HG03558 (cell line): ENCODE measurements around the gene PLEKHA1.

ENCODE experiments used
- ATAC-seq: cut with Tn5 transposase; IDR thresholded peaks from one replicate; pipeline ENCODE4 v1.9.1; 2021; ENCODE audit warnings: moderate number of reproducible peaks; ENCODE audit not compliant: unreplicated experiment; ENCODE audit errors: extremely low read depth

Gene PLEKHA1

DNA sequence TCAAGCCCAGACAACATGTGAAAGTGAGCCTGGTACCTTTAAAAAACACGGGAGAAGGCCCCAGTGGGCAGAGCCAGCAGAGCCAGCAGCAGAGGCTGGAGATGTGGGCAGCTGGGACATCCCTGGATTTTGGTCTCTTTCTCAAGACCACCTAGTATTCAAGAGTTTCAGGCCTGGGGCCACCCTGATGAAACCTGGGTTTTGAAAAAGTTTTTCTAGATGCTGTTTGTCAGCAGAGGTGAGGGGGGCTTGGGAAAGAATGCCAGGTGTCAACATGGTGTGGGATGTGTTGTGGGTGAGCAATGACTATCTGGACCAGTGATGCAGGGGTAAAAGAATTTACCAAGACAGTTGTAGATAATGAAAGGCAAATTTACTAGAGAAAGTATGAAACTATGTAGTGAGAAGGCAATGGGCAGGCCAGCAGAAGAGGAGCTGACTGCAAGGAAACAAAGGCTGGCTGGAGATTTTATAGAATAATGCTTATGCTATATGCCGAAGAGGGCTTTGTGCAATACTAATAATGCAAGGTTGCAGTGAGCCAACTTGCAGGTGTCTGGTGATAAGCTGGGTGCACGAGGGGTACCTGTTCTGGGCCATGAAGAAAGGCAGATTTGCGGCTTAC, 28.1 kb upstream of the PLEKHA1 start:
- no peak for ATAC-seq

DNA sequence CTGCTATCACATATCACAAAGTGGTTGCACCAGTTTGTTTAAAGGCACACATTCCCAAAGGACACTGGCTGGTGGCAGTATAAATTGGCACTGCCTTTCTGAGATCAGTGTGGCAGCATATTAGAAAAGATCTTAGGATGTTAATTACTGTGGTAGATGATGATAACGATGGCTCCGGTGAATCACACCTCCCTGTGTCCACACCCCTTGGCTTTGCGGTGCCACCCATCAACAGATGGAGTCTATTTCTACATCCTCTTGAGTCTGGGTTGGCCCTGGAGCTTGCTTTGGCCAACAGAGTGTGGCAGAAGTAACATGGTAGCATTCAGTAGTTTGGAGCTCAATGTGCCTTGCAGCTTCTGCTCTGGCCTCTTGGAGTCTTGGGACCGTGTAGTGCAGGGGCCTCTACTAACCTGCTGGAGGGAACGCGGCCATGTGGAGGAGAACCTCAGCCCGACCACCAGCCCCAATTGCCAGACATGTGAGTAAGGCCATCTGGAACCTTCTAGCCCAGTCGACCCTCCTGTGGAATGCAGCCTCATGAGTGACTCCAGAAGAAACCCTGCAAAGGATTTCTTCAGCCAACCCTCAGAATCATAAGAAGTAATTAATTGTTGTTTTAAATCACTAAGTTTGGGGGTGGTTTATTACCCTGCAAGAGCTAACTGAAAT, 27.2 kb upstream of the PLEKHA1 start:
- ATAC-seq, result no peak

DNA sequence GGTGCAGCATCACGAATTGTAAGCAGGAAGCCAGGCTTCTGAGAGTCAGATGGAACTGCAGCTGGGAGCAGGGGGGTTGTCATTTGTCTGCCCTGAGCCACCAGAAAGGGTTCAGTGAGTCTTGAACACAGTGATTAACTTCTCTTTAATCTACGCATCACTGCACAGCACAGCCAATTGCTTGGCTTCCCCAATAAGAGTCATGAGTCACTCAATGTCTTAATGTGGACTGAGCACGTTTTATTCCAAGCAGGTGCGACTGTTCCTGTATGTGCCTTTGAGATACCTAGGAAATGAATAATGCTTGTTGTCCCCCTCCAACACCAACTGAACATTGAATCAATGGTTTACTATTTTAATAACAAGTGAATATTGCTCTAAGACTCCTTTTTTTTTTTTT, 26.0 kb upstream of the PLEKHA1 start:
- no peak for ATAC-seq

DNA sequence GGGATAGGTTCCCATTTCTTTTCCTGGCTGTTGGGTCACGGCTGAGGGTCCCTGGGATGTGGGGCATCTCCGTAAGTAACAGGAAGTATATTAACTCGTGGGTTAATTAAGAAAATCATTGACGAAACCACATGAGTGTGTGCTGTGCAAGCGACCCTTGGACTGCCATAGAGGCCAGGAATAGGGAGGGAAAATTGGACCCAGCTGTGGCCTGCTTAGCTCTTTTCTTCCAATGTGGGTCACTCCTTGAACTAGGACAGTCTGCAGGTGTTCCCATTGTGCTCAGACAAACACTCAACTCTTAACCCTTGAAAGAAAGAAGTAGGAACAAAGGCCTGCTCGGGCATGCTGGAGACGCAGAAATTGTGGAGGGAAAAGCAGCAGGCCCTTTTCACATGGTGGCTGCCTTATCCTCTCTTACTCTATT, 25.6 kb upstream of the PLEKHA1 start:
- ATAC-seq, result no peak

DNA sequence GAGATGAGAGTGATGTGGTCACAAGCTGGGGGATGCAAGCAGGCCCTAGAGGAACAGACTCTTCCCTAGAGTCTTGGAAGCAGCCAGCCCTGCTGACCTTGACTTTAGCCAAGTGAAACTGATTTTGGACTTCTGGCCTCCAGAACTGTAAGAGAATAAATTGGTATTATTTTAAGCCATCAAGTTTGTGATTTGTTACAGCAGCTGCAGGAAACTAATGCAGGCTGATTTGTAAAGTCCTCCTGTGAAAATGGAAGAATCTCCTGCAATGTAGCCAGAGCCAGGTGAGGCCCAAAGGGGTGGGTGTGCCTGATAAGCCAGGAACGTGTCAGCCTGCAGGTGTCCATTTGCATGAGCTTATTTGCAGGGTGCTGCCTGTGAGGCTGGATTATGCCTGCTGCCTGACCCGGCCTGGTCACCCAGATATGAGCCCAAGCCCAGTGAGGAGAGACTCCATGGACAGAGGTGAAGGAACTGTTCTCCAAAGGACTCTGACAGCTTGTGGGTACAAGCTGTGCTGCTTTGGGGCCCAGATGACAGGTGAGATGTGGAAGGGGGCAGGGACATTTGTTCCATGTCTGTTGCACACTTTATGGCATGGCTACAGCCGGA, 24.6 kb upstream of the PLEKHA1 start:
- no peak for ATAC-seq

DNA sequence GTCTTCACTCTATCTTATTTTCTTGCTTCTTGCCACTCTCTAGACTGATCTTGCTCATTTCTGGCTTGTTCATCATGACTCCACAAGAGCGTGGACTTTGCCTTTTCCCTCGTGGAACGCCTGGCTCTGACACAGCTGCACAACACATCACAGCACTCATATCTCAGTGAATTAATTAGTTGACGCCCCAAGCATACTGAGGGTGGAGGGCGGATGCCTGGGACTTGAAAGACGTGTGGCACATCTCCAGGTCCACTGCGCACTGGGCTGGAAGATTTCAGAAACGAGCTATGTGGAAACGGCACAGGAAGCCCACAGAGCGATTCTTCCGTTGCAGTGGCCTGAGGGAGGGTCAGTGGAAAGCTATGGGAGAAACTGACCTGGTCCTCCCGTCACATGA, 23.6 kb upstream of the PLEKHA1 start:
- no peak for ATAC-seq

DNA sequence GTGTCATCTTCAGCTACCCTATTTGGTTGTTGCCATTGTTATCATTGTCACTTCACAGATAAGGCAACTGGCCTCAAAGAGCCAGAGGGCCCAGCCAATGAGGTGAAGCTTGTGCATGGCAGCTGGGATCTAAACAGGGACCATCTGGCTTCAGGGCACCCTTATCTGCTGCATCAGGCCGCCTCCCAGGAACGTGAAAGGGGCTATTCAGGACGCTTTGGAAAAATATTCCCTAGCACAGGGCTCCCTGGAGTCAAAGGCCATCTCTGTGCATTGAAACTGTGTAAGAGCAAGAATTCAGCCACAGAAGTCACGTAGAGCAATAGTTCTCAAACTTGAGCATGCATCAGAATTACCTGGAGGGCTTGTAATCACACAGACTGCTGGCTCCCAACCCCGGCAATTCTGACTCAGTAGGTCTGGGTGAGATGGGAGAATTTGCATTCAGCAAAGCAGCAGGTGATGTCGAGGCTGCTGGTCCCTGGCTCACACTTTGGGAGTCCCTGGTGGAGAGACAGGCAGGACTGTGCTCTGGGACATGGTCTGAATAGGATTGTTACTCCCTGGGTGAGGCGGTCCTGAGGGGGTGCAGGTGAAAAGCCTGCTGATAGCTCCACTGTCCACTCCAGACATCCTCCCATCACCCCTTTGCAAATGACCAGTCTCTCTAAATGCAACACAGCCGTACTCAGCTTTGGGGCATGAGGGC, 21.5 kb upstream of the PLEKHA1 start:
- ATAC-seq, result no peak

DNA sequence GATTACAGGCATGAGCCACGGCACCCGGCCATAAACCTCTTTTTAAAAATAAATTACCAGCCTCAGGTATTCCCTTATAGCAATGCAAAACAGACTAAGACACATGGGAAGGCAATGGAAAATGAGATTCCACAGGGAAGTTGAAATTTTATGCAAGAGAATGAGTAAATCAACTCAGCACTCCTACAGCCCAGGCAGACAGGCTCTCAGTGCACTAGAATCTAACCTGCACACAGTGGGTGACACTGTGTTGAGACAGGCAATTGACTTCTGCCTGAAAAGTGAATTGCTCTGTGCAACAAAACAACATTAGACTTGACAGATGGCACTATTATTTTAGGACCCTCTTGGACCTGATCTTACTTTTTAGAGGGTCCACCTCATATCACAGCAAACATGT, 20.1 kb upstream of the PLEKHA1 start:
- ATAC-seq, result no peak

DNA sequence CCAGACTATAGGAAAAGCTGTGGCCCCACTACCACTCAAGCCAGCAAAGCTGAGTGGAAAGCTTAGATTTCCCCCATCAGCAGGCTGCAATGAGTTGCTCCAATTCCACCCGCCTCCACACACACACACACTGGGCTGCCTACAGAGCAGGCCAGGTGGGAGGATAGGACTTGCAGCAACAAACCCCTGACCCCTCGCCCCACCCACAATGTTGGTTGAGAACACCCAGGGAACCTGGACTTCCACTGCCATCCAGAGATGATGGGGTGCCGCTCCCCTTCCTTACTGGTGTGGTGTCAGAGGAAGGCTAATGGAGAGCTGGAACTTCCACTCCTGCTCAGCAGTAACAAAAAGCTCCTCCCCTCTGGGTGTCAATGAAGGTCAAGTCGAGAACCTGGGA, 16.8 kb upstream of the PLEKHA1 start:
- ATAC-seq, result no peak

DNA sequence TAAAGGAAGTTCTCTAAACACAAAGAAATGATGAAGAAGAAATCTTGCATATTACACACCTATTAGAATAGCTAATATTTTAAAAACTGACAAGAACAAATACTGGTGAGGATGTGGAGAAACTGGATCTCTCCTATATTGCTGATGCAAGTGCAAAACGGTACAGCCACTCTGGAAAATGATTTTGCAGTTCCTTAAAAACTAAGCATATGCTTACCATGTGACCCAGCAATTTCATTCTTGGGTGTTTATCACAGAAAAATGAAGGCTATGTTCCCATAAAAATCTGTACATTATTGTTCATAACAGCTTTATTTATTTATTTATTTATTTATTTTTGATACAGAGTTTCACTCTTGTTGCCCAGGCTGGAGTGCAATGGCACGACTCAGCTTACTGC, 14.9 kb upstream of the PLEKHA1 start:
- no peak for ATAC-seq

DNA sequence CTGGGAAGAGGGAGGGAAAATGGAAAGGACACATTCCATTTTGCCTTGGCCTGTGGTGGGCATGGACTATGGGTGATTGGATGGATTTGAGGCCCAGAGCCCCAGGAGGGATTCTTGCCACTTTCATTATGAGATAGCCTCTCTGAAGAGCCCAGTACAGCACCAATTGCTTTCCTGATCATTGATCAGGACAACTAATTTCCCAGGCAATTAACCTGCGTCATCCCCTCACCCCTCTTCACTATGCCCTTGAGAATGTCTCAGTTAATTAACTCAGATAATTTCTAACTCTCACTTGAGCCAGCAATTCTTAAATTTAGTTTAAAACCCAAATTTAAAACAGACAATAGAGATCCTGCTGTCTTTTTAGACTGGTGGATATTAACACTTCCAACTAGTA, 13.5 kb upstream of the PLEKHA1 start:
- ATAC-seq, result no peak

DNA sequence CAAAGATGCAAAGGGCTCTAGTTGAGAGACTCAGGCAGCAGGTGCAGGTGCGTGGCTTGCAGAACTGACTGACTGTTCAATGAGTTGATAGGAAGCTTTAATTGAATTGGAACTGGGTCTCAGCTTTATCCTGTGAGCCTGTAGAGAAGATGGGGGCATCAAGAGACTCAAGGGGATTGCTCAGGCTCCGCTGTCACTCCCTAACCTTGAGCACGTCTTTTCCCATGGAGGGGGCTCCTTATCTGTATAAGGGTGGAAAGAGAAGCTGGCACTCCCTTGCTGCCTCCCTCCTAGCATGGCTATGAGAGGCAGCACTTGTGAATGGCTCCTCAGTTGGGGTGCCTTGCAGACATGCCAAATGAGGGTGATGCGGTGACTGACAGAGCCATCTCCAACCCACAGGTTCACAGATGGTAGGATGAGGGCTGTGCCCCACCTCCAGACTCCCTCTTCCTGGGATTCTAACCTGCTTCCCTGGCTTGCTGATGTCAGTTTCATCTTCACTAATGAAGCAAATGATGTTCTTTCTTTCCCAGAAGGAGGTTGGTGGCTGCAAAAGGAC, 12.4 kb upstream of the PLEKHA1 start:
- no peak for ATAC-seq

DNA sequence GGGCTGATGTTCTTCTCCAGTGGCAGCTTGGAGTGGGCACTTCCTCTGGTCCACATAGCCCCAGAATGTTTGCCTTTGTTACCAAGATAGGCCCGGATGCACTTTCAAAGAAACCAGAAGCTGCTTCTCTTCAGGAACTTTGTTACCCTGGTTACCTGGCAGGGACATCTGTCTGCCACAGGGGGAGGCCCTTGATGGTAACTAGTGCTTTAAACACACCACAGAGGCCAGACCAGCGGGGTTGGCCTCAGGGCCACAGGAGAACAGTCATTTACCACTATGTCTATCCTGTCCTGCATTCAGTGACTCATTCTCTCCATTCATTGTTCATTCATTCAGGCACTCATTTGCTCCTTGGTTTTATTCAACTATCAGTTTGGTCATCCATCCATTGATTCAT, 11.9 kb upstream of the PLEKHA1 start:
- ATAC-seq, result no peak

DNA sequence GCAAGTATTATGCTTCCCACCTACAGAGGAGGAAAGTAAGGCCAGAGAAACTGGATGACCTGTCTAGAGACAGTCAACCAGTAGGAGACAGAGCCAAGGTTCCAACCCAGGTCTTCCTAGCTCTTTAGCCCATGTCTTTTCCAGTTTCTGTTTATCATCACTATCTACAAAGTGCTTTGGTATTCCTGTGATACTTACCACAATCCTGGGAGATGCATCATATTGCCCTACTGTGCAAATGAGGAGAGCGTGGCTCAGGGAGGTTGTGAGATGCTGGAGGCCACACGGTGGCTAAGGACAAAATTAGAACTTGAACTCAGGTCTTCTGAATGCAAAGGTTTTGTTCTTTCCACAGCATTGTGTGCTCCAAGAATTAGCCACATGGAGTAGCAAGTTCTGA, 11.2 kb upstream of the PLEKHA1 start:
- ATAC-seq, result no peak

DNA sequence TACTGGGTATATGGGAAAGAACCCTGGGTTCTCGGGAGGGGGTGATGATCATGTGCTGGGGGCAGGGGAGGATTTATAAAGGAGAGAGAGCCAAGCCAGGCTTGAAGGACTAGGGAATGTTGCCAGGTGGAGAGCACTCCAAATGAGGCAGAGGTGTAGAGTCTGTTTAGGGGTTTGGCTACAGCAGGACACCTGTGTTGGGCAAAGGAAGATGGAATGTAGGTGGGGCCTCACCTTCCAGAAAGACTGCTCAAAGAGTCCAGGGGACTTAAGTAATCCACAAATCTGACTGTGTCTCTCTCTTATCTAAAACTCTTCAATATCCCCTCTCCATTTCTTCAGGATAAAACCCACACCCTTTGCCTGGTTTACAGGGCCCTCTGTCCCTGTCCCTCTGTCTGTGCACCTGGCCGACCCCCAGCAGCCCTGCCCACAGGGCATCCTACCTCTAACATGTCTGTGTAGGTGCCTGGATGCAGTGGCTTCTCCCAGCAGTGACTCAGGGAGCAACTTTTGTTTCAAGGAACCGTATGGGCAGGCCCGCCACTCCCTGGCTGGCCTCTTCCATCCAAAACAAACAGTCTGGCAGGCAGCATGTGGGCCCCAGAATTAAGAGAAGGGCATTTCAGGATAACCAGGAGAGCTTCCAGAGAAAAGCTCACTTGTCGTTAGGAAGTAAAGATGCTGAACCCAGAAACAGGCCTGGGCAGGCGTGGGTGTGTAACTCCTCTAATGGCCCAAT, 10.6 kb upstream of the PLEKHA1 start:
- ATAC-seq, result no peak

DNA sequence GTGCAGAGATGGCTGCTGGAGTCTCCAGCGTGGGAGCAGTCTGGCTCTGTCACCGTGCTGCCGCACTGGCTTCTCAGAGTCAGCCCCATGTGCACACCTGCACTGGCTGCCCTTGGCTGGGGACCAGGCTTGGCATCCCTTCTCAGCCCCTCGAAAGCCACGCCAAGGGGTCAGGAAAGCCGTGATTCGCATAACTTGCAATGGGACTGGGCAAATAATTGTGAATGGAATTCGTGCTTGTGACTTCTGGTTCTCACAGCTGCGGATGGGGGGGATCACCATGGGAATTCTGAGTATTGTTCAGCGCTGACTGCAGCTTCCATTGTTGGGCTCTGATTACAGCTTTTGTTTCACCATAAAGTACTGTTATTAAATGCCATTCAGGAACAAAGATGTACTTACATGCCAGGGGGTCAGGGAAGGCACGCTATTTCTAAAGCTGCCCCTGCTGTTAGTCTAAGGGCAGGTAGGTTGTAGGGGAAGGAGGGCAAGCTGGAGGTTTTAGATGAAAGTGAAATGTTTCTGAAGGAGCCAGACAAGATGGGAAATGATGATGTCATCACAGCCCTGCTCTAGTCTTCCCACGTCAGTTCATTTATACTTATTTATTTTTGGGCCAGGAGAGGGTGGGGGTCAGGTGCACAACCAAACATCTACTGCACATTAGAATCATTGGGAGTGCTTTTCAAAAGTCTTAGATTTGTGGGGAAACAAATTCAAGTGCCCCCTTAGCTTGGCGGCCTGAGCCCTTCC, 5.8 kb upstream of the PLEKHA1 start:
- no peak for ATAC-seq

DNA sequence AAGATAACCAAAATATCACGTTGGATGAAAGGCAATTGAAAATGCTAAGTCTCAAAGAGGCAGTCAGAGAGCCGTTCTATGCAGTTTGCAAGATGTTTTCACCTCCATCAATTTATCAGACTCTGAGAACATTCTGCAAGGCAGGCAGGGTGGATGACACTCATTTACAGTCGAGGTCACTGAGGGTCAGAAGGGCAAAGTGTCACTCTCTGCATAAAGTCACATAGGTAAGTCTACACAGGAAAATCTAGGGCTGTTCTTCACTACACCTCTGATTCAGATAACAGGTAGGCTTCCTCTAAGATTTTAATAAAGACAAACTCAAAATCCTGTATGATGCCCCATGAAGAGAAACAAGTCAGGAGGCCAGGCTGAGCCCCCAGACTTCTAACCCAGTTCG, 1.4 kb upstream of the PLEKHA1 start:
- ATAC-seq, result no peak

DNA sequence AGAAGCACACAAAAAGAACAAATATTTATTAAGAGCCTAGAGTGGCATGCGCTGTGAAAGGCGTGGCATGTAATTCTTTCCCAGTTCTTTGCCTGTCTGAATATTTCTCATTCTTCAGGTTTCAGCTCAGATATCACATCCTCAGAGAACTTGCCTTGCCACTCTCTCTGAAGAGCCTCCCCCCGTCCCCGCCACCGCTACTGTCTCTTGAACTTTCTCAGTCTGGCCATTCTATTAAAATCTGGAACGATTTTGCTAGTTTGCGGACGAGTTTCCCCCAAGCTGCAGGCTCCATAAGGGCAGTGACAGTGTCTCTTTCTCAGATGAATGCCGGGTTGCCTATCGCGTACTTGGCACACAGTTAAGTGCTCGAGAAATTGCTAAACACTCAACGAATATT, 787 bp upstream of the PLEKHA1 start:
- ATAC-seq, result no peak

DNA sequence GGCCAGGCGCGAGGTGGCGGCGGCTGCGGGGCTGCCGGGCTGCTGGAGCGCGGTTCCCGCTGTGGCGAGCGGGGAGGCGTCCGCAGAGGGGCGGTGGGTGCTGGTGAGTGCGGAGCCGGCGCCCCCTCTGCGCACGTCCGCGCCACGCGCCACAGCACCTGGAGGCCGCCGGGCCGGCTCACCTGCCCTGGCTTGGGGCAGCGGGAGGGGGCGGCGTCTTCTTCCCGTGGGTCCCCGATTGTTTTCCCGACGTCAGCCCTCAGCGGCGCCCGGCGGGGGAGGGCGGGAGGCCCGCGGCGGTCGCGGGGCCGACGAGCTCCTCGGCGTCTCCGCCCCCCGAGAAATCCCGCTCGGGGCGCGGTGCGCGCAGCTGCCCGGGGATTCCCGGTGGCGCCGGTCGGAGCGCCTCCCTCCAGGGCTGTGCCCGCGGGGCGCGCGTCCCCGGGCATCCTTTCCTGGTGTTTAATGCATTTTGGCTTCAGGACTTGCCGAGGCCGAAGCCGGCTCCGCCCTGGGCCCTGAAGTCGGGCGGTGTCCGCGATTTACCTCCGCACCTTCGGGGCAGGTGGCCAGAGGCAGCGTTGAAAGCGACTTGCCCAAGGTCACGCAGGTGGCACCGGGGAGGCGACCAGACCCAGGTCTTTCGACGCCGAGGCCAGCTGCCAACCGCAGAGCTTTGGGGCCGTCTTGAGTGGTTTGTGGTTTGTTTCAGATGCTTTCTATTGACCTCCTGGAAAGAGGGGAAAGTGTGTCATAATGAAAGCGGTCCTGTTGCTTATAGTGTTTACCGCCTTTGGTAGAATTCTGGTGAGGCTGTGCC, 561 bp downstream of the PLEKHA1 start:
- peak; percentile 41 for ATAC-seq
